Stimulated activated CD4-positive, alpha-beta T cell treated with anti-CD3 and anti-CD28 coated beads, Interleukin-15, amount 100 ng/mL, for 48 hours (primary cell): ENCODE measurements around the gene SLC9A1.
A peak's percentile ranks its signal among the peaks of the same experiment; 100 is the strongest.

ENCODE experiments used
- DNase-seq, 2 donors: peaks; one replicate each; pipeline ENCODE4 v3.0.0-alpha.2; 2020; ENCODE audit warnings: low read depth in 2 of 2

The SLC9A1 gene

GRCh38 chr1:27102707-27103468 lies 52.0 kb downstream of the SLC9A1 start:
- peak; percentile 64 to 72 for DNase-seq

GRCh38 chr1:27102134-27102706 lies 52.7 kb downstream of the SLC9A1 start:
- DNase-seq: no peak

DNA sequence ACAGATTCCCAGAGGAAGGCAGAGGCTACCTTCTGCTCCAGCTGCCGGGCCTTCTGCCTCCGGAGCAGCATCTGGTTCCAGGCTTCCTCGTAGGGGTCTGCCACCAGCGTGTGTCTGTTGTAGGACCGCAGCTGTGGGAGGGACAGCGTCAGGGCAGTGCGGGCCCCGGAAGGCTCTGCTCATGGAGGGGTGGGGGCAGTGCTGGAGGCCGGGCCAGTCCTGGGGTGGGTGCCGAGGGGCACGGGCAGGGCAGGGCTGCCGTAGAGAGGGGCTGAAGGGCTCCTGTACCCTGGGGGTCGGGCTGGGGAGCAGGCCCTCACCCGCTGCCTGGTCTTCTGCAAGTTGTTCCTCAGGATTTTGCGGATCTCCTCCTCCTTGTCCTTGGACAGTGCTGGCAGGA lies 53.2 kb downstream of the SLC9A1 start:
- no peak for DNase-seq

- no peak for DNase-seq
Observed at GRCh38 chr1:27101054-27101491, 53.9 kb downstream of the SLC9A1 start.

- DNase-seq: no peak
Observed at GRCh38 chr1:27100335-27101053, 54.4 kb downstream of the SLC9A1 start.

- peak; percentile 36 to 37 for DNase-seq
Observed at GRCh38 chr1:27099587-27100334, 55.2 kb downstream of the SLC9A1 start.

GRCh38 chr1:27099135-27099586 lies 55.8 kb downstream of the SLC9A1 start:
- DNase-seq: no peak

- DNase-seq: no peak
Observed at GRCh38 chr1:27098431-27099134, 56.3 kb downstream of the SLC9A1 start.

DNA sequence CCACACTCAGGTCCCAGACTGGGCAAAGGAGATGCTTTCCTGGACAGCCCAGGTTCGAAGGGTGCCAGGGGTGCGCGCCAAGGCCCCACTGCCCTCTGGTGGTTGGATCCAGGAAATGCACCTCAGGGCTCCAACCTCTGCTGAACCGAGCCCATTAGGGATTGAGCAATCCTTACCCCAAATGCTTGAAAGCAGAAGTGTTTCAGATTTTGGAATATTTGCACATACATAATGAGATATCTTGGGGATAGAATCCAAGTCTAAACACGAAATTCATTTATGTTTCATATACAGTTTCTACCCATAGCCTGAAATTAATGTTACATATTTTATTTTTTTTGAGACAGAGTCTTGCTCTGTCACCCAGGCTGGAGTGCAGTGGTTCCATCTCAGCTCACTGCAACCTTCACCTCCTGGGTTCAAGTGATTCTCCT lies 57.4 kb downstream of the SLC9A1 start:
- peak; percentile 51 to 69 for DNase-seq

DNA sequence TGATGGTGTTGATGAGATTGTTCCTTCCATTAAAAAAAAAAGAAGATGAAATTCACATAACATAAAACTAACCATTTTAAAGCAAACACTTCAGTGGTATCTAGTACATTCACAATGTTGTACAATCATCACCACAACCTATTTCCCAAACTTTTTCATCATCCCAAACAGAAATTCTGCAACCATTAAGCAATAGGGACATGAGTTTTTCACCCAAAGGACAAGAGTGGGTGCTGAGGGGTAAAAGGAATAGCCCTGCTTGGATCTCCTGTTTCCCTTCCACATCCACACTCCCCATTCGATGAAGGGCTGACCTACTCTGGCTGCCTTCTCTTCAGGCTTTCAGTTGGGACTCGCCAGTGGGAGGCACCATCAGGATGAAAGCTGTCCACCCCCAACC lies 59.3 kb downstream of the SLC9A1 start:
- no peak for DNase-seq

DNA sequence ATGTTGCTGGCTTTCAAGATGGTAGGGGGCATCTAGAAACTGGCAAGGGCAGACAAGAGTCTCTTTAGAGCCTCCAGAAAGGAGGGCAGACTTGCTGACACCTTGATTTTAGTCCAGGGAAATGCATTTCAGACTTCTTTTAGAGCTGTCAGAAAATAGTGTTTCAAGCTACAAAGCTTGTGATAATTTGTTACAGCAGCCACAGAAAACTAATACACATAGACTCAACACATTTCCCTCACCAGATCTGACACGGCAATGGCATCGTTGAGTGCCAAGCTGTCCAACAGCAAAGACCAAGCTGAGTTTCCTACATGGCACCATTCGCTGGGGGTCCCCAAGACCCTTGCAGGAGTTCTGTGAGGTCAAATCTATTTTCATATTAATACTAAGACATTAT lies 62.0 kb downstream of the SLC9A1 start:
- DNase-seq: no peak

GRCh38 chr1:27090911-27091310 lies 64.0 kb downstream of the SLC9A1 start:
- no peak for DNase-seq

DNA sequence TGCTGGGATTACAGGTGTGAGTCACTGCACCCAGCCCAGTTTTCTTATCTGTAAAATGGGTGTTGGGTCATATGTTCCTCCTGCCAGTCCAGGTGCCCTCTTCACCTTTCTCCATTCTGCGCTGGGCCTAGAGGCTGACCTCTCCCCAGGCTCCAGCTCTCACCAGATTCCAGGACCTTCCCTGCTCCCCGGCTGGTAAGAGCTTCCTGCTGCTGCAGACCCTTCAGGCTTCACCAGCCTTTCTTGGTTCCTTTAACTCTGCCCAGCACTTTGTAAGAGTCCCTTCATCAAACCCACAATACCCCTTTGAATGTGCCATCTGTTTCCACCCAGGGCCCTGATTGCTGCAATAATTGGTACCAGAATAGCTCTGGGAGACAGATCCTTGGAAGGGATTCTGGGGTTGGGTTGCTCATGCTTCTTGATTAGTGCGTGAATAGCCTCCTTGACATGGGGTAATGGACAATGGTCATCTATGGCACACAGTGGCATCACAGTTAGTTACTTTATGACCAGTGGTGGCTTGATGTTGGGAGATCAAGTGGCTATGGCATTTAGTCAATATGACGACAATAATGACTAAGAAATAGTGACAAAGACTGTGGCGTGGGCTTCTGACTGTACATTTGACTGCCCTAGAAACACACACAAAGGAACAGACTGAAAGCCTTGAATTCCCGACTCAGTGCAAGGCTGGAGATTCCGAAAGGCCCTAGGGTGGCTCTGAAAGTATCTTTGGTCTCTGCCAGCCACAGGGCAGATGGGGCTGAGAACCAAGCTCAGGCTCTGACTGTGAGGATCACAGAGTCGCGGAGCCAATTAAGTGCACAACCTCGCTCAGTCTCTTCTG lies 67.3 kb downstream of the SLC9A1 start:
- no peak for DNase-seq

DNA sequence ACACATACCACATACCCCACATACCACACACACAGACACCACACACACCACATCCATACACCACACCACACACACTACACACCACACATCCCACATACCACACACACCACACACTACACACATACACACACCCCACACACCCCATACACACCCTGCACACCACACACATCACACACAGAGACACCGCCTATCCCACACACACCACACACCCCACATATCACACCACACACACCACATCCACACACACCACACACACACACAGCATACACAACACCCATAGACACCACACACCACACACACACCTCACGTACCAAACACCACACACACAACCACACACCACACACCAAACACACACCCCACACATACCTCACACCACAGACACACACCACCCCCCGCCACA lies 68.3 kb downstream of the SLC9A1 start:
- DNase-seq: no peak

DNA sequence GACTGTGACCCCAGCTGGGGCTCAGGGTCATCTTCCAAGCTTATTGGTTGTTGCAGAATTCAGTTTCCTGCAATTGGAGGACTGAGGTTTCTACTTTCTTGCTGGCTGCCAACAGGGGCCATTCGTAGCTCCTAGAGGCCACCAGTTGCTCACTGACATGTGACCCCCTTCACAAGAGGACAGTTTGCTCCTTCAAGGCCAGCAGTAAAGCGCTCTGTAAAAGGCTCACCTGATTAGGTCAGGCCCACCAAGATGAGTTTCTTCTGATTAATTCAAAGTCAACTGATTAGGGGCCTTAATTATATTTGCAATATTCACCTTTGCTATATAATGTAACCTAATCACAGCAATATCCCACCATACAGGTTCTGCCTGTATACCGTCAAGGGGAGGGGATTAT lies 68.9 kb downstream of the SLC9A1 start:
- no peak for DNase-seq

GRCh38 chr1:27084107-27084506 lies 70.8 kb downstream of the SLC9A1 start:
- DNase-seq: no peak

DNA sequence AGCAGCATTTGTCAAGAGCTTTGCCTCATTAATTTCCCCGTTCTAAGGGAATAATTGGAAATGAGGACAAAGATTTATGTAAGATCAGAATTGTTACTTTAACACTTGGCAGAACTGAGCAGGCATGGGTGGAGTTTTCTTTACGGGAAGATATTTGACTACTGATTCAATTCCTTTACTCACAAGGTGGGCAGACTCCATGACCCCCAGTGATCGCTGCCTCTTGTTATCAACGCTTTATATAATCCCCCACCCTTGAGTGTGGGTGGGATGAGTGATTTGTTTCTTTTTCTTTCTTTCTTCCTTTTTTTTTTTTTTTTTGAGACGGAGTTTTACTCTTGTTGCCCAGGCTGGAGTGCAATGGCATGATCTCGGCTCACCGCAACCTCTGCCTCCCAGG lies 77.0 kb downstream of the SLC9A1 start:
- no peak for DNase-seq

GRCh38 chr1:27076803-27077202 lies 78.1 kb downstream of the SLC9A1 start:
- DNase-seq: no peak

GRCh38 chr1:27074175-27074780 lies 80.6 kb downstream of the SLC9A1 start:
- no peak for DNase-seq

DNA sequence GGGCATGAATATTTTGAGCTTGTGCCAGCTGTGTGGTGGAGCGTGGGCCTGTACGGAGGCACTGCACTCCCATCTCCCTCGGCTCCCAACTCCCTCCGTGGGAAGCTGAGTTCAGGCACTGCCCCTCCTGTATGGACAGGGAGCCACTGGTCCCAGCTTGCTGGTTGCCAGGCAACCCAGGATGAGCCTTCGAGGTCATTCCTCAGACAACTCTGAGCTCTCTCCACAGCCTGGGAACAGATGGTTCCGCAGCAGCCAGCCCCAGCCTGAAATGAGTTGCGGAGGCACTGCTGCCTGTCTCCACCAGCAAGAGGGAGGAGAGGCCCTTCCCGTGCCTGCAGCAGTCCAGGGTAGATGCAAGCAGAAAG lies 83.9 kb downstream of the SLC9A1 start:
- DNase-seq: no peak
